Upper lobe of left lung (tissue), 4 donors: ENCODE measurements around the gene ATP10A.

Experiments used
- EP300 ChIP-seq, 4 donors: sonication (generic); formaldehyde crosslinking; IDR thresholded peaks; one replicate each; pipeline ENCODE4 v1.5.1; 2017; ENCODE audit warnings: antibody characterized with exemption in 4 of 4, control low read depth in 2 of 4
- POLR2A ChIP-seq, 4 donors: fragments of 450-650 bp; IDR thresholded peaks; one replicate each; pipeline ENCODE4 v1.5.1; 2016 to 2017; ENCODE audit warnings: antibody characterized with exemption in 4 of 4, mild to moderate bottlenecking in 2 of 4
- POLR2AphosphoS5 ChIP-seq, 2 donors: sonication (generic); formaldehyde crosslinking; IDR thresholded peaks; one replicate each; pipeline ENCODE4 v1.5.1; 2017; ENCODE audit warnings: antibody characterized with exemption in 2 of 2

GRCh38 chr15:25641762-25642161 is 221.4 kb downstream of the ATP10A start:
- TF ChIP-seq EP300 (IDR thresholded peaks at IDR 0.05) (no peak), POLR2AphosphoS5 (IDR thresholded peaks at IDR 0.05) (no peak), POLR2A (IDR thresholded peaks at IDR 0.05) (no peak)
